ENCODE data around the gene IGSF21. TPM values are rescaled to one million over a fixed set of nuclear protein-coding genes. Genes with fewer than 3 reads are reported as not detected.

Gene IGSF21
- polyA plus RNA-seq (2014; cell fraction: cytosol; rRNA removed): not detected in 2 replicates
- not detected in 2 replicates for polyA plus RNA-seq (2014; cell fraction: nucleus; rRNA removed)

- DNase-seq (ENCODE audit: low spot score): no peak
Measured at GRCh38 chr1:18107369-18108298, at the start of gene IGSF21. TSS of gene IGSF21 (plus strand) at chr1:18107798. CDS start at chr1:18108129, 331 bp downstream.

GRCh38 chr1:18058206-18058921, 49.2 kb upstream of the IGSF21 start:
- no peak for DNase-seq (ENCODE audit: low spot score)

- DNase-seq (ENCODE audit: low spot score): no peak
Measured at GRCh38 chr1:18058981-18059605, 48.5 kb upstream of the IGSF21 start.

- DNase-seq (ENCODE audit: low spot score): no peak
Measured at GRCh38 chr1:18060366-18060765, 47.2 kb upstream of the IGSF21 start.

GRCh38 chr1:18062185-18062584, 45.4 kb upstream of the IGSF21 start:
- no peak for DNase-seq (ENCODE audit: low spot score)

GRCh38 chr1:18064534-18064933, 43.1 kb upstream of the IGSF21 start:
- no peak for DNase-seq (ENCODE audit: low spot score)

GRCh38 chr1:18066576-18066975, 41.0 kb upstream of the IGSF21 start:
- DNase-seq (ENCODE audit: low spot score): no peak

GRCh38 chr1:18069903-18070302, 37.7 kb upstream of the IGSF21 start:
- no peak for DNase-seq (ENCODE audit: low spot score)

GRCh38 chr1:18072066-18072465, 35.5 kb upstream of the IGSF21 start:
- DNase-seq (ENCODE audit: low spot score): no peak

GRCh38 chr1:18073066-18073642, 34.4 kb upstream of the IGSF21 start:
- no peak for DNase-seq (ENCODE audit: low spot score)

GRCh38 chr1:18077657-18078215, 29.9 kb upstream of the IGSF21 start:
- no peak for DNase-seq (ENCODE audit: low spot score)

GRCh38 chr1:18079941-18080735, 27.5 kb upstream of the IGSF21 start:
- no peak for DNase-seq (ENCODE audit: low spot score)

GRCh38 chr1:18085387-18086074, 22.1 kb upstream of the IGSF21 start:
- no peak for DNase-seq (ENCODE audit: low spot score)

- DNase-seq (ENCODE audit: low spot score): no peak
Measured at GRCh38 chr1:18088077-18088594, 19.5 kb upstream of the IGSF21 start.

GRCh38 chr1:18089488-18089887, 18.1 kb upstream of the IGSF21 start:
- DNase-seq (ENCODE audit: low spot score): no peak

GRCh38 chr1:18090636-18091035, 17.0 kb upstream of the IGSF21 start:
- DNase-seq (ENCODE audit: low spot score): no peak

GRCh38 chr1:18091660-18092446, 15.7 kb upstream of the IGSF21 start:
- DNase-seq (ENCODE audit: low spot score): no peak

- no peak for DNase-seq (ENCODE audit: low spot score)
Measured at GRCh38 chr1:18093193-18093592, 14.4 kb upstream of the IGSF21 start.

GRCh38 chr1:18093646-18094045, 14.0 kb upstream of the IGSF21 start:
- DNase-seq (ENCODE audit: low spot score): no peak
